Smooth muscle cell (in vitro differentiated cells): ENCODE results near the gene PARK7. TPM values are rescaled to one million over a fixed set of nuclear protein-coding genes. Genes with fewer than 3 reads are reported as not detected.

Experiments
- DNase-seq: peaks from one replicate; lab custom pipeline; 2025; ENCODE audit not compliant: unreplicated experiment; lab: John Stamatoyannopoulos, UW
- H2AFZ ChIP-seq: fragments of 200-600 bp; sonication (generic); 2 replicates; pipeline ENCODE4 v1.6.0; 2016; ENCODE audit warnings: antibody characterized with exemption, low read depth, mild to moderate bottlenecking
- H3F3A ChIP-seq: fragments of 200-600 bp; sonication (generic); 2 replicates; pipeline ENCODE4 v1.6.0; 2017; ENCODE audit warnings: antibody characterized with exemption, low read depth
- H3K27ac ChIP-seq: fragments of 200-600 bp; sonication (generic); 2 replicates; pipeline ENCODE4 v1.5.1; 2016; ENCODE audit warnings: low read depth, mild to moderate bottlenecking
- H3K27me3 ChIP-seq: fragments of 200-600 bp; sonication (generic); 2 replicates; pipeline ENCODE4 v1.6.1; 2016; ENCODE audit warnings: low read depth, mild to moderate bottlenecking
- H3K36me3 ChIP-seq: fragments of 200-600 bp; sonication (generic); 2 replicates; pipeline ENCODE4 v1.5.1; 2016; ENCODE audit warnings: low read depth
- H3K4me1 ChIP-seq: fragments of 200-600 bp; sonication (generic); 2 replicates; pipeline ENCODE4 v1.5.1; 2016; ENCODE audit warnings: low read depth
- H3K4me2 ChIP-seq: fragments of 200-600 bp; sonication (generic); 2 replicates; pipeline ENCODE4 v1.6.0; 2016; ENCODE audit warnings: mild to moderate bottlenecking
- H3K4me3 ChIP-seq: fragments of 200-600 bp; sonication (generic); 2 replicates; pipeline ENCODE4 v1.5.1; 2016; ENCODE audit warnings: mild to moderate bottlenecking
- H3K79me2 ChIP-seq: fragments of 200-600 bp; sonication (generic); 2 replicates; pipeline ENCODE4 v1.6.0; 2016; ENCODE audit warnings: low read depth, mild to moderate bottlenecking
- H3K9ac ChIP-seq: fragments of 200-600 bp; sonication (generic); 2 replicates; pipeline ENCODE4 v1.6.0; 2016; ENCODE audit warnings: low read depth
- H3K9me3 ChIP-seq: fragments of 200-600 bp; sonication (generic); replicated peaks from 2 replicates; pipeline ENCODE4 v1.5.1; 2016; ENCODE audit warnings: low read depth
- H4K20me1 ChIP-seq: fragments of 200-600 bp; sonication (generic); 2 replicates; pipeline ENCODE4 v1.6.0; 2016; ENCODE audit warnings: low read depth
- WGBS: methylation state at CpG from one replicate; pipeline ENCODE4 v1.1.7; 2016; ENCODE audit warnings: low lambda C conversion rate; 5-methylcytosine and 5-hydroxymethylcytosine counted together
- polyA plus RNA-seq: library from polyadenylated mRNA; unstranded; fragments of >200 nt; fragmentation: Nextera tagmentation; extraction: Ambion mirVana; gene quantifications from 2 replicates; pipeline ENCODE4 v1.2.1, GENCODE V29; 2016
- total RNA-seq: library from RNA; depleted of rRNA; stranded (reverse); fragments of >200 nt; gene quantifications from 2 replicates; pipeline ENCODE4 v1.2.3, GENCODE V29; 2014
- TF ChIP-seq, protein P1 (sequence below): fragments of 200-600 bp; sonication (generic); IDR thresholded peaks from 2 replicates; pipeline ENCODE4 v1.5.1; 2017; ENCODE audit warnings: borderline replicate concordance, mild to moderate bottlenecking, antibody characterized with exemption; ENCODE audit not compliant: insufficient read depth, poor library complexity, severe bottlenecking

Gene PARK7
- total and polyA plus RNA-seq, 2 experiments from 2014 or later = 179 to 461 TPM

DNA sequence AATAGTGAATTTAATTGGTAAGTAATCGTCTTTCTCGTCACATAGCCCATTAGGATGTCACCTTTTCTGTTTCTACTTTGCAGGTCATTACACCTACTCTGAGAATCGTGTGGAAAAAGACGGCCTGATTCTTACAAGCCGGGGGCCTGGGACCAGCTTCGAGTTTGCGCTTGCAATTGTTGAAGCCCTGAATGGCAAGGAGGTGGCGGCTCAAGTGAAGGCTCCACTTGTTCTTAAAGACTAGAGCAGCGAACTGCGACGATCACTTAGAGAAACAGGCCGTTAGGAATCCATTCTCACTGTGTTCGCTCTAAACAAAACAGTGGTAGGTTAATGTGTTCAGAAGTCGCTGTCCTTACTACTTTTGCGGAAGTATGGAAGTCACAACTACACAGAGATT lies 23.3 kb downstream of the PARK7 start:
- no peaks in the 10 kb centered on the region for H3K27me3 ChIP-seq
- peaks cover 23% of the 10 kb centered on the region for H4K20me1 ChIP-seq
- H3K27ac ChIP-seq = no peak overlapping the region
- peaks cover 10% of the 10 kb centered on the region for H3F3A ChIP-seq
- H3K9ac ChIP-seq = no peak overlapping the region
- no peak overlapping the region for H3K4me2 ChIP-seq
- H3K4me1 ChIP-seq = no peaks in the 10 kb centered on the region
- TF ChIP-seq, protein P1, sequence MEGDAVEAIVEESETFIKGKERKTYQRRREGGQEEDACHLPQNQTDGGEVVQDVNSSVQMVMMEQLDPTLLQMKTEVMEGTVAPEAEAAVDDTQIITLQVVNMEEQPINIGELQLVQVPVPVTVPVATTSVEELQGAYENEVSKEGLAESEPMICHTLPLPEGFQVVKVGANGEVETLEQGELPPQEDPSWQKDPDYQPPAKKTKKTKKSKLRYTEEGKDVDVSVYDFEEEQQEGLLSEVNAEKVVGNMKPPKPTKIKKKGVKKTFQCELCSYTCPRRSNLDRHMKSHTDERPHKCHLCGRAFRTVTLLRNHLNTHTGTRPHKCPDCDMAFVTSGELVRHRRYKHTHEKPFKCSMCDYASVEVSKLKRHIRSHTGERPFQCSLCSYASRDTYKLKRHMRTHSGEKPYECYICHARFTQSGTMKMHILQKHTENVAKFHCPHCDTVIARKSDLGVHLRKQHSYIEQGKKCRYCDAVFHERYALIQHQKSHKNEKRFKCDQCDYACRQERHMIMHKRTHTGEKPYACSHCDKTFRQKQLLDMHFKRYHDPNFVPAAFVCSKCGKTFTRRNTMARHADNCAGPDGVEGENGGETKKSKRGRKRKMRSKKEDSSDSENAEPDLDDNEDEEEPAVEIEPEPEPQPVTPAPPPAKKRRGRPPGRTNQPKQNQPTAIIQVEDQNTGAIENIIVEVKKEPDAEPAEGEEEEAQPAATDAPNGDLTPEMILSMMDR = no peak
- WGBS = 92% methylated on average over 15 of the region's 15 CpGs
- no peak for DNase-seq
- H3K4me3 ChIP-seq = no peak overlapping the region
- no peak overlapping the region for H2AFZ ChIP-seq
- no peaks in the 10 kb centered on the region for H3K9me3 ChIP-seq
- H3K79me2 ChIP-seq = no peaks in the 10 kb centered on the region
- peaks cover 9% of the 10 kb centered on the region for H3K36me3 ChIP-seq

GRCh38 chr1:7985851-7986612 lies 24.5 kb downstream of the PARK7 start:
- no peak overlapping the region for H2AFZ ChIP-seq
- H3K27me3 ChIP-seq = no peaks in the 10 kb centered on the region
- peaks cover 20% of the 10 kb centered on the region for H4K20me1 ChIP-seq
- no peak overlapping the region for H3K9ac ChIP-seq
- H3K4me3 ChIP-seq = no peak overlapping the region
- no peak for DNase-seq
- no peak overlapping the region for H3K27ac ChIP-seq
- no peaks in the 10 kb centered on the region for H3K4me1 ChIP-seq
- 96% methylated on average over 15 of the region's 15 CpGs for WGBS
- TF ChIP-seq, protein P1 = no peak
- no peaks in the 10 kb centered on the region for H3K9me3 ChIP-seq
- H3K79me2 ChIP-seq = no peaks in the 10 kb centered on the region
- H3K36me3 ChIP-seq = peaks cover 9% of the 10 kb centered on the region
- H3F3A ChIP-seq = no peaks in the 10 kb centered on the region
- H3K4me2 ChIP-seq = no peak overlapping the region

GRCh38 chr1:7987528-7987927 lies 26.0 kb downstream of the PARK7 start:
- peaks cover 16% of the 10 kb centered on the region for H4K20me1 ChIP-seq
- H3K9ac ChIP-seq = no peak overlapping the region
- TF ChIP-seq, protein P1 = no peak
- H3K27me3 ChIP-seq = no peaks in the 10 kb centered on the region
- H3K9me3 ChIP-seq = no peaks in the 10 kb centered on the region
- H3K4me1 ChIP-seq = no peaks in the 10 kb centered on the region
- no peak overlapping the region for H2AFZ ChIP-seq
- peaks cover 9% of the 10 kb centered on the region for H3K36me3 ChIP-seq
- no peak for DNase-seq
- WGBS = 96% methylated on average over 7 of the region's 7 CpGs
- H3K79me2 ChIP-seq = no peaks in the 10 kb centered on the region
- H3F3A ChIP-seq = no peaks in the 10 kb centered on the region
- no peak overlapping the region for H3K4me3 ChIP-seq
- no peak overlapping the region for H3K27ac ChIP-seq
- no peak overlapping the region for H3K4me2 ChIP-seq

DNA sequence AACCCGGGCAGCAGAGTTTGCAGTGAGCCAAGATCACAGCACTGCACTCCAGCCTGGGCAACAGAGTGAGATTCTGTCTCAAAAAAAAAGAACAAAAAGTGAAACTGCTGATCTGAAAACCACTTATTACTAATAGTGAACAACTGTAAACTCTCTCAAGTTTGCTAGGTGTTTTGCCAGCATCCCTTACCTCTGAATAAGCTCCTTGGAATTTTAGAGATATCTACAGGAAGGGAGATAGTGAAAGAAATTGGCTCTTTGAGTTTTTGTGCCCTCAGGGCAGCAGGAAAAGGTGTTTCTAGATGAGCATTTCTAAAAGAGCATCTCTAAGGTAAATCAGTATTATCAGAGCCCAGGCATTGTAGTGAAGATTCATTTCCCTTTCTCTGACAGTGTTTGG lies 27.1 kb downstream of the PARK7 start:
- H3K36me3 ChIP-seq = peaks cover 9% of the 10 kb centered on the region
- H3K9ac ChIP-seq = no peak overlapping the region
- no peak overlapping the region for H3K27ac ChIP-seq
- DNase-seq = no peak
- no peak overlapping the region for H3K4me2 ChIP-seq
- no peaks in the 10 kb centered on the region for H3K79me2 ChIP-seq
- H4K20me1 ChIP-seq = peaks cover 6% of the 10 kb centered on the region
- TF ChIP-seq, protein P1 = no peak
- H3K4me1 ChIP-seq = no peaks in the 10 kb centered on the region
- no peaks in the 10 kb centered on the region for H3K9me3 ChIP-seq
- 82% methylated on average over 1 of the region's 1 CpG for WGBS
- no peaks in the 10 kb centered on the region for H3F3A ChIP-seq
- H3K4me3 ChIP-seq = no peak overlapping the region
- no peak overlapping the region for H2AFZ ChIP-seq
- H3K27me3 ChIP-seq = no peaks in the 10 kb centered on the region
